ENCODE measurements around the gene C1orf232. TPM values are rescaled to one million over a fixed set of nuclear protein-coding genes. Genes with fewer than 3 reads are reported as not detected.
A peak's percentile ranks its signal among the peaks of the same experiment; 100 is the strongest.

Gene C1orf232
- total RNA-seq (2021; fragmentation: NEBNext Ultra II Directional; extraction: Animal tissue kit (Norgen Biotek cat#: 25700)) (not detected in 2 replicates), polyA plus RNA-seq (2011; rRNA removed) (not detected in 2 replicates), polyA minus RNA-seq (2011; rRNA and poly(A)+ RNA removed) (not detected in 2 replicates)
- not detected for polyA plus RNA-seq (2011; cell fraction: cytosol; rRNA removed)
- not detected for polyA plus RNA-seq (2011; cell fraction: nucleus; rRNA removed)
- not detected in 4 replicates for polyA plus RNA-seq (2012, experiment 1 of 2)
- polyA plus RNA-seq (2012, experiment 2 of 2): not detected
- polyA plus RNA-seq (2013, experiment 1 of 2): not detected
- polyA plus RNA-seq (2013, experiment 2 of 2): not detected
- polyA minus RNA-seq (2011; cell fraction: cytosol; rRNA and poly(A)+ RNA removed): not detected
- not detected for polyA minus RNA-seq (2011; cell fraction: nucleus; rRNA and poly(A)+ RNA removed)
- long read RNA-seq, experiment 1: 0 reads
- long read RNA-seq, experiment 2: 0 reads

DNA sequence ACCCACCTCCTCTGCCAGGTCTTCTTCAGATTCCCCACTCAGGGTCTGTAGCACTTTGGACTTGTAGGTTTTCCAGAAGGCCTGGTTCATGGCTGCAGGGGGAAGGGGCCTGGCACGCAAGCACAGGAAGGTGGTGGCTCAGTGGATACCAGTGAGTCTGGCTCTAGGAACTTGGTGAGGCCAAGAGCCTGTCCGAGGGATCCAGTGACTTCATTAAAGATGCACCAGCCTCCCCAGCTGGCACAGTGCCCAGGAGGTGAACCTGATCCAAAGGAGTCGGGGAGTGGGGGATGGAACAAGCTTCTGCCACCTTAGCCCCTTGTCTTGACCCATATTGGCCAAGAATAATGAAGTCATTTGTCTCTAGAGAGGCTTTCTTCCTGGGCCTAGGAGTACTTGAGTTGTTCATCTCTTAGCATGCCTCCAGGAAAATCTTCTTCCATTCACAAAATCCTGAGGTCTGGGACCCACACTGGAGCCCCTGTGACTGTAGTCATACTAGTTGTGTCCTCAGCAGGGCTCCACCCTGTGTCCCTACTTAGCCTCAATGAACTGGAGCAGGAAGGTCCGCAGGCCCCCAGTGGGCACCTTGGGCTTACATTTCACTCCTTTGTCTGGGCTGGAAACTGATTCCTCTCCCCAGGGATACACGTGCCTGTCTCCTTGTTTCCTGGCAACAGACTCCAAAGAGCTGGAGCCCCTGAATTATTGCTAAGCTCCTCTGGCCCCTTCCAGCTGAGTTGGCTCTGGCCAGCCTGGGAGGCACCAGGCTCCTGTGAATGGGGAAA is at the start of gene C1orf232:
Gene C1orf232, minus strand, starts transcription at position 554 of the 788 bp plus-strand sequence. Its CDS starts 464 bp downstream, at position 90.
- Histone ChIP-seq H3K9me3 (ENCODE audit: insufficient read depth in 2 of 2, low read depth in 1 of 2, low read length in 1 of 2) (no peaks in the 10 kb centered on the region), H2AK5ac (ENCODE audit: low read depth, low read length) (no peak within 1 kb of the TSS), H4K8ac (ENCODE audit: extremely low read depth, insufficient read depth, low read length) (peak within 1 kb of the TSS; percentile 97), H3K4ac (replicated peaks; ENCODE audit: insufficient read length, low read depth, low read length) (no peak within 1 kb of the TSS), H3K36me3 (ENCODE audit: control insufficient read depth in 2 of 4, insufficient read depth in 4 of 4, low read length in 3 of 4) (no peaks in the 10 kb centered on the region; a peak in 1 of 8 replicates), H3K23ac (ENCODE audit: insufficient read length) (no peak within 1 kb of the TSS), H3K14ac (ENCODE audit: insufficient read length) (no peak within 1 kb of the TSS), H4K5ac (ENCODE audit: insufficient read length, low read depth, low read length) (peak within 1 kb of the TSS; percentile 73), H3K4me2 (ENCODE audit: insufficient read depth in 1 of 2, low read depth in 2 of 2, low read length in 2 of 2) (peak within 1 kb of the TSS; percentile 77 to 96), H3K9ac (replicated peaks in 1 of 4; ENCODE audit: extremely low read depth in 1 of 4, low read depth in 3 of 4, low read length in 3 of 4) (peak within 1 kb of the TSS; percentile 47 to 84 (median 74); a peak in 6 of 7 replicates), H2BK15ac (ENCODE audit: low read length) (peak within 1 kb of the TSS; percentile 88; the same call in 1 of the 2 replicates), H3K79me1 (ENCODE audit: low read depth, low read length) (peaks cover 4% of the 10 kb centered on the region; the same call in 1 of the 2 replicates), H3K27ac (ENCODE audit: low read depth, low read length) (peak within 1 kb of the TSS; percentile 23; the same call in 1 of the 2 replicates), H2BK12ac (ENCODE audit: low read depth, low read length) (no peak within 1 kb of the TSS), H3K56ac (replicated peaks; ENCODE audit: insufficient read length, low read depth, low read length) (peak within 1 kb of the TSS; percentile 35), H4K20me1 (replicated peaks in 1 of 2; ENCODE audit: control insufficient read depth in 1 of 2, insufficient read depth in 2 of 2, low read length in 2 of 2) (peaks cover 2 to 4% of the 10 kb centered on the region in 2 experiments), H3K23me2 (ENCODE audit: low read depth, low read length) (peaks cover 12% of the 10 kb centered on the region), H3K27me3 (replicated peaks in 1 of 4; ENCODE audit: control insufficient read depth in 3 of 4, extremely low read depth in 1 of 4, insufficient read depth in 3 of 4, low read length in 3 of 4) (peaks cover 6 to 17% (median 13%) of the 10 kb centered on the region in 4 experiments), H3K4me1 (replicated peaks in 1 of 4; ENCODE audit: control insufficient read depth in 3 of 4, insufficient read depth in 4 of 4, low read length in 3 of 4) (peaks cover 5 to 20% (median 15%) of the 10 kb centered on the region in 4 experiments), H2AFZ (ENCODE audit: low read length) (no peak within 1 kb of the TSS), H4K91ac (replicated peaks; ENCODE audit: insufficient read length, low read length) (peak within 1 kb of the TSS; percentile 48), H3K4me3 (ENCODE audit: extremely low read depth in 1 of 4, insufficient read depth in 2 of 4, low read depth in 3 of 4, low read length in 4 of 4) (peak within 1 kb of the TSS; percentile 71 to 79 (median 74)), H3K18ac (ENCODE audit: extremely low read depth, low read length) (peak within 1 kb of the TSS; percentile 71), H2BK5ac (ENCODE audit: low read depth, low read length) (0 out of 2 replicates have a peak within 1 kb of the TSS, but pooled peaks have one; percentile 71), H2BK20ac (ENCODE audit: low read length) (no peak within 1 kb of the TSS), H3K79me2 (ENCODE audit: control insufficient read depth in 1 of 2, insufficient read depth in 2 of 2, low read length in 2 of 2) (peaks cover 0 to 8% of the 10 kb centered on the region in 2 experiments; a peak in 2 of 4 replicates), H2BK120ac (replicated peaks; ENCODE audit: low read depth, low read length) (no peak within 1 kb of the TSS)
- DNase-seq (ENCODE audit: low read depth in 1 of 2, low spot score in 2 of 2): no peak
- CTCF ChIA-PET (ENCODE audit: partially characterized antibody): interaction anchor here (1.0 to 16.2 kb wide), 11 partner anchors 9 to 248 kb away, joined by 3 to 159 read pairs (median 7); partner anchors contain the start of genes CATSPER4, CEP85, FAM110D and SLC30A2
- POLR2A ChIA-PET (ENCODE audit: partially characterized antibody): interaction anchor here (0.5 to 2.9 kb wide), 3 partner anchors 9 to 81 kb away, joined by 3 to 6 read pairs (median 3); partner anchors contain the start of genes CEP85 and CNKSR1
- no peak for FAIRE-seq
- WGBS, 2 experiments (ENCODE audit: extremely low coverage in 1 of 2, insufficient coverage in 1 of 2, insufficient read length in 1 of 2, insufficient replicate concordance in 2 of 2, low coverage in 1 of 2, low lambda C conversion rate in 2 of 2, missing lambda C conversion rate in 1 of 2): 84% methylated on average over 5 of the region's 5 CpGs; no CpG with 5 or more reads in 1 of the 2 experiments
- TF ChIP-seq EZH2 (IDR thresholded peaks at IDR 0.05; ENCODE audit: low read depth, low read length, severe bottlenecking): no peak
- TF ChIP-seq YY1 (IDR thresholded peaks at IDR 0.05; ENCODE audit: low read depth, low read length): no peak
- no peak for TF ChIP-seq BCL11A (IDR thresholded peaks at IDR 0.05; ENCODE audit: low read depth in 2 of 2, low read length in 2 of 2)
- no peak for TF ChIP-seq NANOG (IDR thresholded peaks at IDR 0.05; ENCODE audit: insufficient read depth, low read depth, low read length, poor library complexity, severe bottlenecking)
- TF ChIP-seq TCF12 (IDR thresholded peaks at IDR 0.05; ENCODE audit: low read depth, low read length): no peak
- TF ChIP-seq RFX5 (IDR thresholded peaks at IDR 0.05; ENCODE audit: borderline replicate concordance, low read depth, low read length): no peak
- no peak for TF ChIP-seq BRCA1 (IDR thresholded peaks at IDR 0.05; ENCODE audit: low read depth, low read length)
- TF ChIP-seq PHF8 (conservative IDR thresholded peaks at IDR 0.05; ENCODE audit: low read depth, low read length): no peak
- no peak for TF ChIP-seq MAFK (IDR thresholded peaks at IDR 0.05; ENCODE audit: low read depth, low read length)

Data from H1 (cell line).